CD4-positive, alpha-beta T cell treated with Interleukin-1 beta for 1 hour (primary cell): ENCODE results near the gene SLC25A18.
"Not testable (repeated sequence)": the region's sequence is repeated elsewhere in the genome, so short reads cannot be mapped to it uniquely, and the experiment has no call there.

Experiments used
- DNase-seq, 2 donors: peaks; one replicate each; pipeline ENCODE4 v3.0.0-alpha.2; 2020 to 2022

SLC25A18 gene

GRCh38 chr22:17612057-17612456, 48.8 kb downstream of the SLC25A18 start:
- no peak for DNase-seq

DNA sequence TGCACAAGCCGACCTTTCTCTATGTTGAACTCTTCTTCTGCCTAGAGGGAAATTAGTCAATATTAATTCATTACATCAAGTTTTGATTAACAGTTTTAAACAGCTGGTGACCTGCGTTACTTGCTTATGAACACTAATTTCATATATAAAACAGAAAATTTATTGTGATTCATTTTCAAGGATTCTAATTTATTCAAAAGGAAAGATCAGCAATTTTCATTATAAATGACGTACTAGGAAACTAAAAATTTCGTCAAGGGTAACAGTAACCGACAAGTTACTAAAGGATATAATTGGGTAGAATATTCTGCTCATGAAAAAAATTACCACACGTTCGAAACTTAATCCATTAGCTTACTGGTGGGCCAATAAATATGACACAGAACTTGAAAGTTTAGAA, 50.0 kb downstream of the SLC25A18 start:
- no peak for DNase-seq

- DNase-seq, result no peak
Observed at GRCh38 chr22:17627961-17628405, 64.7 kb downstream of the SLC25A18 start.

GRCh38 chr22:17628406-17629172, 65.3 kb downstream of the SLC25A18 start, which contains the start of gene ATP6V1E1:
Gene ATP6V1E1, minus strand, starts transcription at chr22:17628749. Its CDS starts 114 bp downstream, at chr22:17628635.
- peak; percentile 96 to 97 for DNase-seq

GRCh38 chr22:17629173-17629489, 65.8 kb downstream of the SLC25A18 start:
- no peak for DNase-seq

DNA sequence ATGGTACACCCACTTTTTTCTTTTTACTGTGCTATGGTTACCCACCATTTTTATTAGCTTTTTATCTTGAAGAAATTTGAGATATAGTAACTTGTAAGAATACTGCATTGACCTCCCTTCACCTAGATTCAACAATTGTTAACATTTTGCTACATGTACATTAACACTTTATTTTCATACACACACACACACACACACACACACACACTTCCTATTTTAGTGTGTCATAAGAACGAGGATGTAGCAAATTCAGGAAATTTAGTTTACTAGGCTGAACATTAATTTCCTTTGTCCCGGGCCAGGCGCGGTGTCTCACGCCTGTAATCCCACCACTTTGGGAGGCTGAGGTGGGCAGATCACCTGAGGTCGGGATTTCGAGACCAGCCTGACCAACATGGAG, 66.3 kb downstream of the SLC25A18 start:
- DNase-seq, result no peak

DNA sequence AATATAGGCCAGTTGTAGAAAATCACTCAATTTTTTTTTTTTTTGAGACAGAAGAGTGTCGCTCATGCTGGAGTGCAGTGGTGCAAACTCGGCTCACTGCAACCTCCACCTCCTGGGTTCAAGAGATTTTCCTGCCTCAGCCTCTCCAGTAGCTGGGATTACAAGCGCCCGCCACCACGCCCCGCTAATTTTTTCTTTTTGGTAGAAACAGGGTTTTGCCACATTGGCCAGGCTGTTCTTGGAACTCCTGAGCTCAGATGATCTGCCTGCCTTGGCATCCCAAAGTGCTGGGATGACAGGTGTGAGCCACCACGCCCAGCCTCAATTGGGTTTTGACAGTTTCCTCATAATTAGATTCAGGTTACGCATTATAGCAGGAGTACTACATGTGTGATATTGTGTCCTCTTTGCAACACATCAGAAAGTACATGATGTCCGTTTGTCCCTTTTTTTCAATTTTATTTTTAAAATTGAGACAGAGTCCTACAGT, 67.8 kb downstream of the SLC25A18 start:
- DNase-seq, result no peak

DNA sequence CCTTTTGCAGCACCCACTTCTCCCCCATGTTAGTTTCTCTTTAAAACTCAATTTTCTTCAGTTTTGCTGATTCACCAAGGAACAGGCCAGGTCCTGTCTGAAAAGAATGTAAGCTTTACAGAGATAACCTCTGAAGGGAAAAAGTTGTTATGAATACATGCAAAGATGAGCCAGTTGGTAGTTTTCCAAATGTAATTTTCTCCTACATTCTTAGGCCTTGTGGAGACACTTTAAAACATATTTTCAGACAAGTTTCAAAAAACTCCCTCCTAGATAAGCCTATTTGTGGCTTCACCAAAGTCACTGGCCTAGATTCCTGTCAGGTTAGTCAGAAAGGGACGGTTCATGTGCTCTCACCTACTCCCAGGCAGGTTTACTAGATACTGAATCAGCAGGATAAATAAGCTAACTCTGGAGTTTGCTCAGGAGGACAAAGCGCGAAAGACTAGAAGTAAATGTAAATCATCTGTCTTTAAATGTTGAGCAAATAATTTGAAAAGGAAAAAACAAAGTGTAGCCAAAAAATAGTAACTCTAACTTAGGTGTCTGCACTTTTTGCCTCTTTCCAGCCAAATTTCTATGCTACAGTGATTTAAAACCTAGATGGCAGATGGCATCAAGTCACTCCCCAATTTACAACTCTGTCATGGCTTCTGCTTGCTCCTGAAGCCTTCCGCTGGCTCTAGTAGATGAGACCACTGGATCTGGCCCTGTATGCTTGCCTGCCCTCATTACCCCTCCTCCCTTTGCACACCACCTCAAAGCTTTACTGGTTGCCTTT, 70.1 kb downstream of the SLC25A18 start:
- no peak for DNase-seq

GRCh38 chr22:17633998-17634323, 70.7 kb downstream of the SLC25A18 start:
- no peak for DNase-seq

GRCh38 chr22:17634696-17635095, 71.4 kb downstream of the SLC25A18 start:
- DNase-seq, result no peak

GRCh38 chr22:17636850-17637249, 73.6 kb downstream of the SLC25A18 start:
- DNase-seq, result not testable (repeated sequence)

- no peak for DNase-seq
Observed at GRCh38 chr22:17637490-17638181, 74.3 kb downstream of the SLC25A18 start.

GRCh38 chr22:17638182-17638431, 74.8 kb downstream of the SLC25A18 start:
- no peak for DNase-seq

- peak; percentile 91 for DNase-seq
Observed at GRCh38 chr22:17638432-17639246, 75.3 kb downstream of the SLC25A18 start, which contains the start of gene BCL2L13. Gene BCL2L13, plus strand, starts transcription at chr22:17638757. Its CDS starts 16,955 bp downstream, at chr22:17655712.

GRCh38 chr22:17639247-17639741, 76.0 kb downstream of the SLC25A18 start:
- peak; percentile 10 to 38 for DNase-seq
